Tibial artery (tissue), 4 donors: ENCODE measurements around the gene MYMK.

ENCODE experiments used
- DNase-seq, 2 donors: peaks; one replicate each; pipeline ENCODE4 v3.0.0-alpha.2; 2019
- H3K27ac ChIP-seq, 2 donors: fragments of 200-600 bp; sonication (generic) in 1 of 2; 1 replicate in 1 of 2; 2 replicates in 1 of 2; pipeline ENCODE4 v1.5.1; 2018 to 2019; ENCODE audit warnings: mild to moderate bottlenecking in 1 of 2
- H3K27me3 ChIP-seq, 2 donors: fragments of 200-600 bp; sonication (generic) in 1 of 2; one replicate each; pipeline versions ENCODE4 v1.5.1 to v1.6.0; 2016 to 2019
- H3K36me3 ChIP-seq, 3 donors: fragments of 200-600 bp; sonication (generic) in 2 of 3; one replicate each; pipeline ENCODE4 v1.5.1; 2016 to 2019; ENCODE audit warnings: mild to moderate bottlenecking in 2 of 3
- H3K4me1 ChIP-seq, 4 donors: fragments of 200-600 bp; sonication (generic) in 2 of 4; 1 replicate in 3 of 4; 2 replicates in 1 of 4; pipeline ENCODE4 v1.5.1; 2016 to 2019
- H3K4me3 ChIP-seq, 2 donors: fragments of 200-600 bp; sonication (generic) in 1 of 2; 1 replicate in 1 of 2; 2 replicates in 1 of 2; pipeline ENCODE4 v1.5.1; 2018 to 2019; ENCODE audit warnings: mild to moderate bottlenecking in 2 of 2
- H3K9me3 ChIP-seq, 3 donors: fragments of 200-600 bp; sonication (generic) in 1 of 3; one replicate each; pipeline ENCODE4 v1.5.1; 2016 to 2019
- CTCF ChIP-seq, 2 experiments: fragments of 200-600 bp in 1 of 2; fragments of 450-650 bp in 1 of 2; IDR thresholded peaks; one replicate each; pipeline ENCODE4 v1.5.1; 2017 to 2019; ENCODE audit warnings: antibody characterized with exemption in 2 of 2, mild to moderate bottlenecking in 1 of 2, moderate library complexity in 1 of 2
- intact Hi-C: fragments of 100-400 bp; cut with DNase I; formaldehyde crosslinking; loops from one replicate; pipeline ENCODE4 v1.15.0; 2023; ENCODE audit warnings: low total_unique reads

Gene MYMK

GRCh38 chr9:133540698-133541025 is 15.9 kb upstream of the MYMK start:
- intact Hi-C loops, result no loop called here

GRCh38 chr9:133539991-133540697 is 15.4 kb upstream of the MYMK start:
- Histone ChIP-seq H3K27ac (no peak overlapping the region), H3K4me3 (no peak overlapping the region), H3K36me3 (no peaks in the 10 kb centered on the region), H3K9me3 (no peaks in the 10 kb centered on the region), H3K4me1 (peaks cover 0 to 19% (median 1%) of the 10 kb centered on the region in 4 donors), H3K27me3 (peaks cover 0 to 43% of the 10 kb centered on the region in 2 donors)
- DNase-seq, result no peak
- TF ChIP-seq CTCF (IDR thresholded peaks at IDR 0.05), result no peak
- intact Hi-C loops, result no loop called here

More at GRCh38 chr9:133540698-133541025, 15.9 kb upstream of the MYMK start:
- Histone ChIP-seq H3K4me3 (no peak overlapping the region), H3K27ac (no peak overlapping the region), H3K9me3 (no peaks in the 10 kb centered on the region), H3K27me3 (peaks cover 0 to 38% of the 10 kb centered on the region in 2 donors), H3K36me3 (no peaks in the 10 kb centered on the region), H3K4me1 (peaks cover 0 to 16% (median 0%) of the 10 kb centered on the region in 4 donors)
- no peak for DNase-seq
- TF ChIP-seq CTCF (IDR thresholded peaks at IDR 0.05), result no peak

GRCh38 chr9:133538851-133539833 is 14.4 kb upstream of the MYMK start:
- Histone ChIP-seq H3K27me3 (peaks cover 0 to 53% of the 10 kb centered on the region in 2 donors), H3K9me3 (no peaks in the 10 kb centered on the region), H3K36me3 (no peaks in the 10 kb centered on the region), H3K4me3 (no peak overlapping the region), H3K4me1 (peaks cover 0 to 29% (median 11%) of the 10 kb centered on the region in 4 donors), H3K27ac (no peak overlapping the region)
- intact Hi-C loops, result no loop called here
- DNase-seq, result no peak
- no peak for TF ChIP-seq CTCF (IDR thresholded peaks at IDR 0.05)

- TF ChIP-seq CTCF (IDR thresholded peaks at IDR 0.05), result no peak
- DNase-seq, result no peak
- H3K9me3 ChIP-seq, result no peaks in the 10 kb centered on the region
- H3K27ac ChIP-seq, result no peak overlapping the region
- intact Hi-C loops, result no loop called here
- no peaks in the 10 kb centered on the region for H3K36me3 ChIP-seq
- H3K4me3 ChIP-seq, result no peak overlapping the region
- peaks cover 0 to 32% (median 15%) of the 10 kb centered on the region in 4 donors for H3K4me1 ChIP-seq
- peaks cover 0 to 62% of the 10 kb centered on the region in 2 donors for H3K27me3 ChIP-seq
These were observed 13.4 kb upstream of the MYMK start for GRCh38 chr9:133538176-133538575.

- no peak for TF ChIP-seq CTCF (IDR thresholded peaks at IDR 0.05)
- H3K27me3 ChIP-seq, result peaks cover 0 to 70% of the 10 kb centered on the region in 2 donors
These were observed 12.5 kb upstream of the MYMK start for GRCh38 chr9:133537257-133537656.

More at GRCh38 chr9:133537257-133537656, 12.5 kb upstream of the MYMK start:
- Histone ChIP-seq H3K27ac (no peak overlapping the region), H3K4me3 (no peak overlapping the region), H3K4me1 (peaks cover 0 to 32% (median 15%) of the 10 kb centered on the region in 4 donors), H3K9me3 (no peaks in the 10 kb centered on the region), H3K36me3 (no peaks in the 10 kb centered on the region)
- no peak for DNase-seq
- intact Hi-C loops, result no loop called here
